ENCODE data around the gene BEX2.

GRCh38 chrX:103329991-103330390 lies 19.2 kb upstream of the BEX2 start, which contains the start of gene TCEAL7:
- TF ChIP-seq POLR2A (IDR thresholded peaks at IDR 0.05) (no peak), CTCF (IDR thresholded peaks at IDR 0.05 in 8 of 11, conservative IDR thresholded peaks at IDR 0.05 in 3 of 11) (no peak)

Data from spleen (tissue), 7 donors.